Measurements from ENCODE around the gene DMPK. TPM values are rescaled to one million over a fixed set of nuclear protein-coding genes. Genes with fewer than 3 reads are reported as not detected.

Gene DMPK
- polyA plus RNA-seq, 2 donors: 26.0 to 133 TPM

- 37 to 49% methylated on average over 42 to 44 of the region's 44 CpGs for WGBS, 2 donors
- H3K27me3 ChIP-seq (ENCODE audit: control insufficient read depth in 1 of 2, insufficient read depth in 2 of 2, low read length in 2 of 2): no peaks in the 10 kb centered on the region
- H3K4me3 ChIP-seq (ENCODE audit: low read depth in 1 of 2, low read length in 2 of 2): no peak overlapping the region
- peaks cover 2% of the 10 kb centered on the region in 2 donors for H3K36me3 ChIP-seq (ENCODE audit: control insufficient read depth in 2 of 2, insufficient read depth in 2 of 2, low read length in 1 of 2)
- peaks cover 0 to 4% of the 10 kb centered on the region in 2 donors for H3K4me1 ChIP-seq (ENCODE audit: control insufficient read depth in 2 of 2, insufficient read depth in 2 of 2, low read length in 1 of 2)
- no peaks in the 10 kb centered on the region for H3K9me3 ChIP-seq (ENCODE audit: control insufficient read depth in 2 of 2, insufficient read depth in 1 of 2, low read depth in 1 of 2, low read length in 1 of 2)
- H3K27ac ChIP-seq (ENCODE audit: low read depth in 2 of 2, low read length in 1 of 2): no peak overlapping the region
These were observed 33.4 kb upstream of the DMPK start for GRCh38 chr19:45815481-45816216.

GRCh38 chr19:45814851-45815480 lies 32.7 kb upstream of the DMPK start, which contains the start of gene RSPH6A:
Gene RSPH6A, minus strand, starts transcription at chr19:45815308. Its CDS starts 132 bp downstream, at chr19:45815176.
- Histone ChIP-seq H3K27me3 (ENCODE audit: control insufficient read depth in 1 of 2, insufficient read depth in 2 of 2, low read length in 2 of 2) (no peaks in the 10 kb centered on the region), H3K9me3 (ENCODE audit: control insufficient read depth in 2 of 2, insufficient read depth in 1 of 2, low read depth in 1 of 2, low read length in 1 of 2) (no peaks in the 10 kb centered on the region), H3K27ac (ENCODE audit: low read depth in 2 of 2, low read length in 1 of 2) (no peak within 1 kb of the TSS), H3K4me1 (ENCODE audit: control insufficient read depth in 2 of 2, insufficient read depth in 2 of 2, low read length in 1 of 2) (peaks cover 0 to 8% of the 10 kb centered on the region in 2 donors), H3K36me3 (ENCODE audit: control insufficient read depth in 2 of 2, insufficient read depth in 2 of 2, low read length in 1 of 2) (no peaks in the 10 kb centered on the region), H3K4me3 (ENCODE audit: low read depth in 1 of 2, low read length in 2 of 2) (no peak within 1 kb of the TSS)
- 49 to 55% methylated on average over 39 to 40 of the region's 40 CpGs for WGBS, 2 donors

GRCh38 chr19:45814166-45814780 lies 32.0 kb upstream of the DMPK start:
- Histone ChIP-seq H3K27ac (ENCODE audit: low read depth in 2 of 2, low read length in 1 of 2) (no peak overlapping the region), H3K9me3 (ENCODE audit: control insufficient read depth in 2 of 2, insufficient read depth in 1 of 2, low read depth in 1 of 2, low read length in 1 of 2) (no peaks in the 10 kb centered on the region), H3K27me3 (ENCODE audit: control insufficient read depth in 1 of 2, insufficient read depth in 2 of 2, low read length in 2 of 2) (no peaks in the 10 kb centered on the region), H3K4me3 (ENCODE audit: low read depth in 1 of 2, low read length in 2 of 2) (no peak overlapping the region), H3K4me1 (ENCODE audit: control insufficient read depth in 2 of 2, insufficient read depth in 2 of 2, low read length in 1 of 2) (peaks cover 2 to 11% of the 10 kb centered on the region in 2 donors), H3K36me3 (ENCODE audit: control insufficient read depth in 2 of 2, insufficient read depth in 2 of 2, low read length in 1 of 2) (no peaks in the 10 kb centered on the region)
- 65 to 76% methylated on average over 12 of the region's 12 CpGs for WGBS, 2 donors

- 55 to 61% methylated on average over 6 of the region's 6 CpGs for WGBS, 2 donors
- H3K36me3 ChIP-seq (ENCODE audit: control insufficient read depth in 2 of 2, insufficient read depth in 2 of 2, low read length in 1 of 2): no peaks in the 10 kb centered on the region
- H3K27ac ChIP-seq (ENCODE audit: low read depth in 2 of 2, low read length in 1 of 2): peak overlapping the region; percentile 61 to 77
- no peaks in the 10 kb centered on the region for H3K27me3 ChIP-seq (ENCODE audit: control insufficient read depth in 1 of 2, insufficient read depth in 2 of 2, low read length in 2 of 2)
- H3K4me1 ChIP-seq (ENCODE audit: control insufficient read depth in 2 of 2, insufficient read depth in 2 of 2, low read length in 1 of 2): peaks cover 2 to 11% of the 10 kb centered on the region in 2 donors
- H3K4me3 ChIP-seq (ENCODE audit: low read depth in 1 of 2, low read length in 2 of 2): no peak overlapping the region
- H3K9me3 ChIP-seq (ENCODE audit: control insufficient read depth in 2 of 2, insufficient read depth in 1 of 2, low read depth in 1 of 2, low read length in 1 of 2): no peaks in the 10 kb centered on the region
These were observed 30.0 kb upstream of the DMPK start for GRCh38 chr19:45812297-45812696.

- Histone ChIP-seq H3K36me3 (ENCODE audit: control insufficient read depth in 2 of 2, insufficient read depth in 2 of 2, low read length in 1 of 2) (no peaks in the 10 kb centered on the region), H3K9me3 (ENCODE audit: control insufficient read depth in 2 of 2, insufficient read depth in 1 of 2, low read depth in 1 of 2, low read length in 1 of 2) (no peaks in the 10 kb centered on the region), H3K4me1 (ENCODE audit: control insufficient read depth in 2 of 2, insufficient read depth in 2 of 2, low read length in 1 of 2) (peaks cover 2 to 11% of the 10 kb centered on the region in 2 donors), H3K4me3 (ENCODE audit: low read depth in 1 of 2, low read length in 2 of 2) (no peak overlapping the region), H3K27me3 (ENCODE audit: control insufficient read depth in 1 of 2, insufficient read depth in 2 of 2, low read length in 2 of 2) (no peaks in the 10 kb centered on the region), H3K27ac (ENCODE audit: low read depth in 2 of 2, low read length in 1 of 2) (no peak overlapping the region)
- 29 to 32% methylated on average over 7 of the region's 7 CpGs for WGBS, 2 donors
These were observed 27.4 kb upstream of the DMPK start for GRCh38 chr19:45809643-45810159.

GRCh38 chr19:45805719-45806118 lies 23.4 kb upstream of the DMPK start:
- H3K9me3 ChIP-seq (ENCODE audit: control insufficient read depth in 2 of 2, insufficient read depth in 1 of 2, low read depth in 1 of 2, low read length in 1 of 2): no peaks in the 10 kb centered on the region
- no peaks in the 10 kb centered on the region for H3K36me3 ChIP-seq (ENCODE audit: control insufficient read depth in 2 of 2, insufficient read depth in 2 of 2, low read length in 1 of 2)
- H3K4me1 ChIP-seq (ENCODE audit: control insufficient read depth in 2 of 2, insufficient read depth in 2 of 2, low read length in 1 of 2): peaks cover 2 to 8% of the 10 kb centered on the region in 2 donors
- H3K27ac ChIP-seq (ENCODE audit: low read depth in 2 of 2, low read length in 1 of 2): no peak overlapping the region
- H3K4me3 ChIP-seq (ENCODE audit: low read depth in 1 of 2, low read length in 2 of 2): no peak overlapping the region
- H3K27me3 ChIP-seq (ENCODE audit: control insufficient read depth in 1 of 2, insufficient read depth in 2 of 2, low read length in 2 of 2): no peaks in the 10 kb centered on the region

- no peak overlapping the region for H3K4me3 ChIP-seq (ENCODE audit: low read depth in 1 of 2, low read length in 2 of 2)
- peaks cover 2 to 8% of the 10 kb centered on the region in 2 donors for H3K4me1 ChIP-seq (ENCODE audit: control insufficient read depth in 2 of 2, insufficient read depth in 2 of 2, low read length in 1 of 2)
- H3K27me3 ChIP-seq (ENCODE audit: control insufficient read depth in 1 of 2, insufficient read depth in 2 of 2, low read length in 2 of 2): no peaks in the 10 kb centered on the region
- H3K27ac ChIP-seq (ENCODE audit: low read depth in 2 of 2, low read length in 1 of 2): no peak overlapping the region
- WGBS, 2 donors: 88 to 92% methylated on average over 8 of the region's 8 CpGs
- no peaks in the 10 kb centered on the region for H3K36me3 ChIP-seq (ENCODE audit: control insufficient read depth in 2 of 2, insufficient read depth in 2 of 2, low read length in 1 of 2)
- H3K9me3 ChIP-seq (ENCODE audit: control insufficient read depth in 2 of 2, insufficient read depth in 1 of 2, low read depth in 1 of 2, low read length in 1 of 2): no peaks in the 10 kb centered on the region
These were observed 22.6 kb upstream of the DMPK start for GRCh38 chr19:45804959-45805230.

- WGBS, 2 donors: 88 to 91% methylated on average over 57 of the region's 57 CpGs
- H3K27me3 ChIP-seq (ENCODE audit: control insufficient read depth in 1 of 2, insufficient read depth in 2 of 2, low read length in 2 of 2): no peaks in the 10 kb centered on the region
- H3K36me3 ChIP-seq (ENCODE audit: control insufficient read depth in 2 of 2, insufficient read depth in 2 of 2, low read length in 1 of 2): no peaks in the 10 kb centered on the region
- H3K4me3 ChIP-seq (ENCODE audit: low read depth in 1 of 2, low read length in 2 of 2): no peak overlapping the region
- H3K27ac ChIP-seq (ENCODE audit: low read depth in 2 of 2, low read length in 1 of 2): no peak overlapping the region
- H3K9me3 ChIP-seq (ENCODE audit: control insufficient read depth in 2 of 2, insufficient read depth in 1 of 2, low read depth in 1 of 2, low read length in 1 of 2): no peaks in the 10 kb centered on the region
- peaks cover 0 to 7% of the 10 kb centered on the region in 2 donors for H3K4me1 ChIP-seq (ENCODE audit: control insufficient read depth in 2 of 2, insufficient read depth in 2 of 2, low read length in 1 of 2)
These were observed 22.1 kb upstream of the DMPK start for GRCh38 chr19:45804140-45804958.

GRCh38 chr19:45801603-45802175 lies 19.4 kb upstream of the DMPK start:
- no peaks in the 10 kb centered on the region for H3K36me3 ChIP-seq (ENCODE audit: control insufficient read depth in 2 of 2, insufficient read depth in 2 of 2, low read length in 1 of 2)
- no peaks in the 10 kb centered on the region for H3K27me3 ChIP-seq (ENCODE audit: control insufficient read depth in 1 of 2, insufficient read depth in 2 of 2, low read length in 2 of 2)
- peaks cover 0 to 7% of the 10 kb centered on the region in 2 donors for H3K4me1 ChIP-seq (ENCODE audit: control insufficient read depth in 2 of 2, insufficient read depth in 2 of 2, low read length in 1 of 2)
- WGBS, 2 donors: 74 to 77% methylated on average over 7 of the region's 7 CpGs
- H3K27ac ChIP-seq (ENCODE audit: low read depth in 2 of 2, low read length in 1 of 2): no peak overlapping the region
- H3K9me3 ChIP-seq (ENCODE audit: control insufficient read depth in 2 of 2, insufficient read depth in 1 of 2, low read depth in 1 of 2, low read length in 1 of 2): no peaks in the 10 kb centered on the region
- H3K4me3 ChIP-seq (ENCODE audit: low read depth in 1 of 2, low read length in 2 of 2): no peak overlapping the region

All from esophagus (tissue), 2 donors.